ENCODE results near the gene ENTPD3.
"Not testable (repeated sequence)": the region's sequence is repeated elsewhere in the genome, so short reads cannot be mapped to it uniquely, and the experiment has no call there.

Gene ENTPD3

DNA sequence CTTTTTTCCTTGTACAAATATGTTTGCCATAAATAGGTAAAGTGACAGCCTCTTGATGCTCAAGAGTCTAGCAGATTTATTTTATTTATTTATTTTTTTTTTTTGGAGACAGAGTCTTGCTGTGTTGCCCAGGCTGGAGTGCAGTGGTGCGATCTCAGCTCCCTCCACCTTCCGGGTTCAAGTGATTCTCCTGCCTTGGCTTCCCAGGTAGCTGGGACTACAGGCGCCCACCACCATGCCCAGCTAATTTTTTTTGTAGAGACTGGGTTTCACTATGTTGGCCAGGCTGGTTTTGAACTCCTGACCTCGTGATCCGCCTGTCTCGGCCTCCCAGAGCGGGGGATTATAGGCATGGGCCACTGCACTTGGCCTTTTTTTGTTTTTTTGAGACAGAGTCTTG, 75.9 kb downstream of the ENTPD3 start:
- not testable (repeated sequence) for DNase-seq

DNA sequence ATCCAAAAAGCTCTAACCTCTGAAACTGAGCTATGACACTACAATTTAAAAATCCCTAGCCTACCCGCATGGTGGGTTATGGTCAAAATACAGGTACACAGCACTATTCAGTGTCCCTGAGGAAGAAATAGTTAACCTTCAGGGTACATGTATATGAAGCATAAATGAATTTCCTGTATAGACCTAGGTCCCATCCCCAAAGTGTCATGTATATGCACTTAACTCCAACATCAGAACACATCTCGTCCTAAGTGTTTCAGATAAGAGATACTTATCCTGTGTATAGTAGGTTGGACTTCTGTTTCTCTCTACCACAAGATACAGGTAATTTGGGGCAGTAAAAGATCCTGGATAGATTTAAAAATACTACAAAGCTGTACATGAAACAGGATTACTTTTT, 76.6 kb downstream of the ENTPD3 start:
- no peak for DNase-seq

DNA sequence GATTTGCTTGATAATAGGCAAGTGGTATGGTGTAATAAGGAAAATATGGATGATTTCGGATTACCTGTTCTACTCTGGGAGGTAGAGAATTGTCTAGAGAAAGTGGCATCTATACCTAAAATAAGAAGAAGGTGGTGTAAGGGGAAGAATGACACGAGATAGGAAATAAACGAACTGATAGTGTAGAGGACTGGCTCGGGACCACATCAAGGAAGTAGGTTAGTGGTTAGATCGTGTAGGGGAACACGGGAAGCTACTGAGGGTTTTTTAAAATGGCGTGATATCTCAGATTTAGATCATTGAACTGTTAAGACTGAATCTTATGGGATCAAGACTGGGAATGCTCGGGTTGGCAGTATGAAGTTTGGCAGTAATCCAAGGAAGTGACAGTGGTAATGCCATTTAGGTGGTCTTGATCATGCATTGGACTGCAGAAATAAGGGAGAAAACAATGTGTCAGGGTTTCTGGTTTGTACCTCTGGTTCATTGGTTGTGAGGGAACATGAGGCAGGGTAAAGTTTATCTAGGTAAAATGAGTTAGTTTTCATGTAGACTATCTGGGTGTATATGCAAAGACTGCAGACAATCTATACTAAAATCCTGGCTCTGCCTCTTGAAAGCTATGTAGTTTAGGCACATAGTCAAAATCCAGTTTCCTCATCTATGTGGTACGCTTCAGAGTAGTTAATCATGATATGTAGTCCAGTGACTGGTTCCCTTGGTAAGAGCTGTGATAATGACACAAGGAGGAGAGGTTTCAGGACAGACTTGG, 77.5 kb downstream of the ENTPD3 start:
- DNase-seq: no peak

DNA sequence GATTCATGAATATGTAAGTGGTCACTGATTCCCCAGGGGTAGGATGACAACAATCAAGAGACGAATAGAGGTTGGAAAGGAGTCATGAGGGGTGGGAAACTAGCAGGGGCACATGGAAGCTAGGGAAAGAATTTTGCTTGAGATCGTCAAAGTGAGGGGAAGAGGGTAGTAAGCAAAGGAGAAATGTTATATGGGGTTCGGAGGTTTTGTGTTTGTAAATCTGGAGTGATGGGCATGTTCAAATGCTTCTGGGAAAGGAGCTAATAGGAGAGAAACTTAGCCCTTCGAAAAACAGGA, 78.1 kb downstream of the ENTPD3 start:
- no peak for DNase-seq

DNA sequence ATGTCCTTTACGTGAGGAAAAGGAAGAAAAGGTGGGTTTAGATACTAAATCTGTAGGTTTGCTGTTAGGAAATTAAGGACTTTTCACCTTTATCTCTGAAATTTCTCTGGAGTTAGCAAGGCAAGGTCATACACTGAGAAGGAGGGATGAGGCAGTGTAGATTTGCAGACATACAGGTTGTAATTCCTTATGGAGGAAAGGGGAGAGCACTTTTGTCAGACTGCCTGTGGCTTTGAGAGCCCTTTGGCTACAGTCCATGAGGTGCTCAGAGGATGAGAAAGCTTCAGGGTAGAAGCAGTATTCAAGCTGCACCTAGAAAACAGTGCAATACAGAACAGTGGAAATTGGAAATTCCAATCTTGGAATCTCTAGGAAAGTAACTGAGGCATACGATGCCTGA, 78.5 kb downstream of the ENTPD3 start:
- DNase-seq: no peak

DNA sequence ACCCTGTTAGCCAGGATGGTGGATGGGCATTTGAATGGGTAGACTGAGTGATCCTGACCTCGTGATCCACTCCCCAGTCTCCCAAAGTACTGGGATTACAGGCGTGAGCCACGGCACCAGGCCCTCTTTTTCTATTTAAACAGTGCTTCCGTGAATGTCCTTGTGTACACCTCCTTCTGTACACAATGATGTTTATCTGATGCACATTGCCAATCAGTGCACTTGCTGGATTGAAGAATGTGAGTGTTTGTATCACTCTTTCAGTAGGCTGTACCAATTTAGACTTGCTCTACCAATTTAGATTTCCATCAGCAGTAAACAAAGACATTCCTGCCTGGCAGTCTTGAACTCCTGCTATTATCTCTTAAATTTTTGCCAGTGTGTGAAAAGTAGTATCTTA, 81.0 kb downstream of the ENTPD3 start:
- no peak for DNase-seq

DNA sequence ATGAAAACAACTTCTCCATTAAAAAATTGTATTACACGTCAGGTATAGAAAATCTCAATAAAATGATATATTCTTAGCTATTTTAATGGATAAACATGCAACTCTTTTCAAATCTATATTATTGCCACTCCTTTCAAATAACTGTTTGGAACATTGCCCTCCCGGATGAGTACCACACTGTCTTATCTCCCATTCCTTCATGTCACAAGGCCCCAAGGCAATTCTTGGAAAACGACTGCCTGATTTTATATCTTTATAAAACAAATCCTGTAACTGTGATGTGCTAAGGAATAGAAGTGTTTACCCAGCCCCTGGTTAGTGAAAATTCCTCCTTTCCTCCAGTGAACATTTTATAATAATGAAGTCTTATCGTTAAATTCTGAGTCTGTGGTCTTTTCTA, 83.7 kb downstream of the ENTPD3 start:
- no peak for DNase-seq

DNA sequence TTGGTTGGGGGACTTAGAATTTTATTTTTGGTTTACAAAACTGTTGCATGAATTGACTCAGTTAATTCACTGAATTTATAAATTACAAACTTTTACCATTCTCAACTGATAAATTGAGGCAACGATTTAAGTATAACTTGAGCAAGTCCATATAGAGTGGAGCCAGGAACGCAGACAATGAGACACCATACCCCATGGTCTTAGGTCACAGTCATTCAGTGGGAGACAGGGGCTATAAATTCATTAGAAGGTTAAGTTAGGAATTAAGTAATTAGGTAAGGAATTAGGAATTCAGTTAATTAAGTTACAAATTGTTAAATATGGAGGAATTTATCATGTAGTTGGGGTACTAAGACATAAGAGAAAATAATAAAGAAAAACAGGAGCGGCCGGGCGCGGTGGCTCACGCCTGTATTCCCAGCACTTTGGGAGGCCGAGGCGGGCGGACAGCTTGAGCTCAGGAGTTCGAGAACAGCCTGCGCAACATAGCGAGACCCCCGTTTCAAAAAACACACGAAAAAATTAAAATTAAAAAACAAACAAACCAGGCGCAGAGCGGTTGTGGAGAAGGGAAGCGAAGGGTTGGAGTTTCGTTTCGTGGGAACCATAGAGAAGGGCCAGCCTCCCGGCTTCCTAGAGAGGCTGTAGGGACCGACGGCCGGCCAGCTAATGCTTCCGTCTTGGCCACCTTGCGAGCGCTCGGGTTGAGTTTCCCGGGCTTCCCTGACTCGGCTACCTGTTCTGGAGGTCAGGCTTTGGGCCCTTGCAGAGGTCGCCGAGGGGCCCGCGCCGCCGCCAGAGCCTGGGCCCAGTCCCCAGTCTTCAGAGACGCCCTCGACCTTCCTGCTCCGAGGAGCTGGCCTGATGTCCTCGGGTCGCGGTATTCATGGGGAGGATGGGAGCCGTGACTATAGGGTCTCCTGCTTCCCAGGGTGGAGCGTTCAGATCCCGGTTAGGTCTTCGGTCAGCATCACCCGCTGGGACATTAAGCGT, 89.8 kb downstream of the ENTPD3 start, which contains the start of gene ZNF619:
Gene ZNF619 (plus strand): TSS at position 645 of the 993 bp plus-strand sequence. CDS start 858 bp downstream, outside the sequence.
- peak; percentile 11 for DNase-seq

GRCh38 chr3:40477666-40478065, 90.7 kb downstream of the ENTPD3 start:
- no peak for DNase-seq

All from NCI-H187 treated with DMSO at 0.1 percent for 48 hours (cell line).